HG03095 (cell line): Measurements from ENCODE around the gene CAMSAP2.
"Not testable (repeated sequence)": the region's sequence is repeated elsewhere in the genome, so short reads cannot be mapped to it uniquely, and the experiment has no call there.

ENCODE experiments used
- ATAC-seq: cut with Tn5 transposase; IDR thresholded peaks from one replicate; pipeline ENCODE4 v1.9.1; 2021; ENCODE audit warnings: moderate library complexity; ENCODE audit not compliant: unreplicated experiment

CAMSAP2 gene

GRCh38 chr1:200738949-200739651, 407 bp downstream of the CAMSAP2 start:
- ATAC-seq = peak; percentile 45

- ATAC-seq = no peak
These were observed 1.2 kb downstream of the CAMSAP2 start for GRCh38 chr1:200739702-200740570.

GRCh38 chr1:200740571-200741208, 2.0 kb downstream of the CAMSAP2 start:
- no peak for ATAC-seq

GRCh38 chr1:200741551-200742207, 3.0 kb downstream of the CAMSAP2 start:
- no peak for ATAC-seq

- no peak for ATAC-seq
These were observed 5.5 kb downstream of the CAMSAP2 start for GRCh38 chr1:200744143-200744542.

GRCh38 chr1:200749090-200749489, 10.4 kb downstream of the CAMSAP2 start:
- ATAC-seq = no peak

- ATAC-seq = not testable (repeated sequence)
These were observed 12.1 kb downstream of the CAMSAP2 start for GRCh38 chr1:200750749-200751148.

GRCh38 chr1:200751717-200752116, 13.0 kb downstream of the CAMSAP2 start:
- ATAC-seq = peak; percentile 55

GRCh38 chr1:200753650-200754198, 15.0 kb downstream of the CAMSAP2 start:
- no peak for ATAC-seq

GRCh38 chr1:200755456-200755855, 16.8 kb downstream of the CAMSAP2 start:
- ATAC-seq = no peak

- ATAC-seq = no peak
These were observed 23.4 kb downstream of the CAMSAP2 start for GRCh38 chr1:200762089-200762488.

- no peak for ATAC-seq
These were observed 28.6 kb downstream of the CAMSAP2 start for GRCh38 chr1:200767321-200767720.

GRCh38 chr1:200771625-200772555, 33.2 kb downstream of the CAMSAP2 start:
- no peak for ATAC-seq

GRCh38 chr1:200774311-200774710, 35.6 kb downstream of the CAMSAP2 start:
- no peak for ATAC-seq

GRCh38 chr1:200774735-200775444, 36.2 kb downstream of the CAMSAP2 start:
- no peak for ATAC-seq

- no peak for ATAC-seq
These were observed 37.2 kb downstream of the CAMSAP2 start for GRCh38 chr1:200775850-200776249.

GRCh38 chr1:200776949-200777348, 38.3 kb downstream of the CAMSAP2 start:
- ATAC-seq = no peak

- ATAC-seq = no peak
These were observed 40.1 kb downstream of the CAMSAP2 start for GRCh38 chr1:200778766-200779165.

GRCh38 chr1:200779326-200779725, 40.6 kb downstream of the CAMSAP2 start:
- no peak for ATAC-seq
